ENCODE results near the gene ALK. TPM values are rescaled to one million over a fixed set of nuclear protein-coding genes. Genes with fewer than 3 reads are reported as not detected.

The ALK gene
- total RNA-seq, 1 donor from 2014 or later: not detected

DNA sequence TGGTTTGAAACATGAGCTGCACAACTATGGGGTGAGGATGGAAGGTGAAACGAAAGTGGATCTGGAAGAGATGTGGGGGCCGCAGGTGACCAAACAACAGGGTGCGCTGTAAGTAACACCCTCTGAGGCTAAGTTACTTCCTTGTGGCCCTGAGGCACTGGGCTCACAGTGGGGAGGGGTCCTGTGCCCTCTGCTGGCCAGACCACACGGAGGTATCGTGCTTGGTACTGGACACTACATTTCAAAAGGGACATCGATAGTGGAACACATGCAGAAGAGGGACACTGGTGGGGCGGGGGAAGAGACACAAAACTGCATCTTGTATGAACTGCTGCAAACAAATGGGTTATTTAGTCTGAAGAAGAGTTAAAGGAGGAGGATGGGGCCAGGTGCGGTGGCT lies 695.6 kb downstream of the ALK start:
- DNase-seq: no peak
- no peak for ATAC-seq
- intact Hi-C loops (cut with micrococcal nuclease): no loop called here

DNA sequence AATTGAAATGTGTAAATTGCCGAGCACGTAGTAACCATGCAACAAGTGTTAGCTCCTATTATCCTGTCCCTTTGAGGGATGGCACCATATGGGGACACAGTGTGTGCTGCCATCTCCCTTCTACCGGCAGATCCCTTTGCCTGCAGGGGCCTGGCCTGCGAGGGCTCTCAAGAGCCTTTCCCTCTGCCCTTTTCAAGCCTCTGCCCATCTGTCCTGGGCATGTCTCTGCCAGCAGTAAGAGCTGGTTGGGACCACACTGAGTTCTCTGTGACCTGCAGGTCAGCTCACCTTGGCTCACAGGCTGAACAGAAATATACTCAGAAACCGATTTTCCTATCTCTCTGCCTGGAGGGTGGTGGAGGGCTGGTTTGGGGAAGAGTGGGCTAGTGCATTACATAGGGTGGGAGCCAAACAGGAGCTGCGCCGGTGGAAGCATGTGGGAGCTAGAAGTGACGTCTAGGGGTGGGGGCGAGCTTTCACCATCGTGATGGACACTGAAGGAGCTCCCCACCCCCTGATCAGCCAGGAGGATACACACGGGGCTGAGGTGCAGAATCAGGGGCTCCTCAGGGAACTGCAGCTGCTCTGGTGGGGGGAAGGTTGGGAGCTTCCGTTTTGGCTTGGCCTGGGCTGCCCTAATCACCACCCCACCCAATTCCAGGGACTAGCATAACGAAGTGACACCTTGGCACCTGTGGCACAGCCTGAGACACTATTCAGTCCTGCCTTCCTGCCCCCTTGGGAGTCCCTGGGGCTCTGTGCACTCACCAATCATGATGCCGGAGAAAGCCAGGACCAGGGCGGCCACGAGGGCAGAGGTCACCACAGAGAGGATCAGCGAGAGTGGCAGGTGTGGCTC lies 696.5 kb downstream of the ALK start:
- ATAC-seq: no peak
- intact Hi-C loops (cut with micrococcal nuclease): no loop called here
- DNase-seq: no peak

DNA sequence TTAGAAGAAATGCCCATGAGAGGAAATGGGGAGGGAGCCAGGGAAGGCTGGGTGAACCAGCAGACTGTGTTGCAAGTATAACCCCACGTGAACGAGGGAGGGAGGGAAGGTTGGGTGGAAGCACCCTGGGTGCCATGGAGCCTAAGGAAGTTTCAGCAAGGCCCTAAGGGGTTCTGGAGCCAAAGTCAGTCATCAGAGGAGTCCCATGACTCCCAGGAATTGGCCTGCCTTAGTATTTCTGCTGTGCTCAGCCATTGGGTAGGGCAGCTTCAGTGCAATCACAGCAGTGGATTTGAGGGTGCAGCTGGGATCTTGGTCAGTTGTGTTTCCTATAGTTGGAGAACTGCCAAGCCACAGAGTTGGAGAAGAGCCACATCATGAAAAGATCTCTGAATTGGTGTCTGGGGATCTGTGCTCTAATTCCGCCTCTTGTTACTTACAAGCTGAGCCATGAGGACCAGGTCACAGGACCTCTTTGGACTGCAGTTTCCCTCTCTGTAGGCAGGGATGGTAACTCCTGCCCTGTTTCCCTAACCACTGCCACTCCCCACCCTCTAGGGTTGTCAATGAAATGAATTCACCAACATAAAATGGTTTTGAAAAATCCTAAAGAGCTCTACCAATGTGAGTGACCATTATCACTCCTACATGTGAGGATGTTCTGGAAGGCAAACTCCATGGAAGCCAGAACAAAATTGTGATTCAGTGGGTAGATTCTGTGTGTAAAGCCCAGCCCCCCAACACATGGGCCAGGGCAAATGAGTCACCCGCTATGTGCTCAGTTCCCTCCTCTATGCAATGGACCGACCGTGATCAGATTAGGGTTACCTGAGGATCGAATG lies 697.3 kb downstream of the ALK start:
- no peak for DNase-seq
- intact Hi-C loops (cut with micrococcal nuclease): no loop called here
- ATAC-seq: peak; percentile 79

DNA sequence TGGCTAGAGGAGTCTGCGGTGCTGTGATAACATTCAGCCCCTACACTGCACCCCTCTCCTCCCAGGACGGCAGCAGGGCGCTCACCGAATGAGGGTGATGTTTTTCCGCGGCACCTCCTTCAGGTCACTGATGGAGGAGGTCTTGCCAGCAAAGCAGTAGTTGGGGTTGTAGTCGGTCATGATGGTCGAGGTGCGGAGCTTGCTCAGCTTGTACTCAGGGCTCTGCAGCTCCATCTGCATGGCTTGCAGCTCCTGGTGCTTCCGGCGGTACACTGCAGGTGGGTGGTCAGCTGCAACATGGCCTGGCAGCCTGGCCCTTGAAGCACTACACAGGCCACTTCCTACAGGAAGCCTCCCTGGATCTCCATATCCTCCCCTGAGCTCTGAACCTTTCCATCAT lies 698.1 kb downstream of the ALK start:
- ATAC-seq: no peak
- DNase-seq: no peak
- intact Hi-C loops (cut with micrococcal nuclease): no loop called here

DNA sequence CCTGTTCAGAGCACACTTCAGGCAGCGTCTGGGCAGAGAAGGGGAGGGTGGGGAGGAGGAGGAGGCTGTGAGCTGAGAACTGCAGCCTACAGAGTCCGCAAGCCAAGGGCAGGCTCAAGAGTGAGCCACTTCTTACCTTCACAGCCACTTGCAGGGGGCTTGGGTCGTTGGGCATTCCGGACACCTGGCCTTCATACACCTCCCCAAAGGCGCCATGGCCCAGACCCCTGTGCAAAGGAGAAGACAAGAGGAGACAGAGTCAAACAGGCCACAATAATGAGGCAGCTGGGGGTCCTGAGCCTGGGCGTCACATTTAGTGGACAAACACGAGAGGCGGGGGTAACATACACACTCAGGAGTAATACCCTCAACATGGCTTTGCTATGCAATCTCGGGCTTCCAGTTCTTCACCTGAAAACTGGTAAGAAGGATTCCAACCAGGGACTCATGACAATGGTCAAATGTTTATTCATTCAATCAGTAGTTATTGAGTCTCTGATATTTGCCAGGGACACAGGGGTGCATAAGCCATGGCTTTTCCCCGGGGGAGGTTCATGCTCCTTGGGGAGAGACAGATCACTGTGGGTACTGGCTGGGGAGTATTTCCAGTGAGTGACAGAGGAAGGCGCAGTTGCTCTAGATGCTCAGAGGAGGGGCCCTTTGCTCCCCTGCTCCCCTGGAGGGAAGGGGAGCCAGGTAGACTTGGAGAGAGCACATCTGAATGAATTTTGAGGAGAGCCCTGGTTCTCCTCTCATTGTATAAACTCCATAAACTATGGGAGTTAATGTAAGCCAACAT lies 698.8 kb downstream of the ALK start:
- DNase-seq (no peak), ATAC-seq (no peak)
- intact Hi-C loops (cut with micrococcal nuclease): no loop called here

DNA sequence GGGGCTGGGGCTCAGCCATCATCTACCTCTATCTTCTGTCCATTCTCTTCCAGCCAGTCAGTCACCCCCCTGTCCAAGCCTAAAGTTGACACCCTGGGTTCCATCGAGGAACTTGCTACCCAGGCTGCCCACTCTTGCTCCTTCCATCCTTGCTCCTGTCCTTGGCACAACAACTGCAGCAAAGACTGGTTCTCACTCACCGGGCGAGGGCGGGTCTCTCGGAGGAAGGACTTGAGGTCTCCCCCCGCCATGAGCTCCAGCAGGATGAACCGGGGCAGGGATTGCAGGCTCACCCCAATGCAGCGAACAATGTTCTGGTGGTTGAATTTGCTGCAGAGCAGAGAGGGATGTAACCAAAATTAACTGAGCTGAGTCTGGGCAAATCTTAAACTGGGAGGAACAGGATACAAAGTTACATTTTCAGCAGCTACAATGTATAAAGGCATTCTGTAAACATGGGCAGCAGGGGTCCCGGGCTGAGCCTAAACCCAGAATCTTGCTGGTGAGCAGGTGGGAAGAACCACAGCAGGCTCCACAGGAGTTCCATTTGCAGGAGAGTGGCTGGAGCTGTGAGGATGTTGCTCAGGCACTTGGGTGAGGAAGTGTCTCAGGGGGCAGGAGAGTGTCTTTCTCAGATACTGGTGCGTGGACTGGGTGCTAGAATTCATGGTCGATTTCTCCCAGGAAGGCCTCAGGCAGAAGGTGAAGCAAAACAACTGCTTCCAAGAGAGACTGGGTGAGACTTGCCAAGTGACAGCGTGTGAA lies 700.7 kb downstream of the ALK start:
- intact Hi-C loops (cut with micrococcal nuclease): no loop called here
- ATAC-seq: no peak
- no peak for DNase-seq

DNA sequence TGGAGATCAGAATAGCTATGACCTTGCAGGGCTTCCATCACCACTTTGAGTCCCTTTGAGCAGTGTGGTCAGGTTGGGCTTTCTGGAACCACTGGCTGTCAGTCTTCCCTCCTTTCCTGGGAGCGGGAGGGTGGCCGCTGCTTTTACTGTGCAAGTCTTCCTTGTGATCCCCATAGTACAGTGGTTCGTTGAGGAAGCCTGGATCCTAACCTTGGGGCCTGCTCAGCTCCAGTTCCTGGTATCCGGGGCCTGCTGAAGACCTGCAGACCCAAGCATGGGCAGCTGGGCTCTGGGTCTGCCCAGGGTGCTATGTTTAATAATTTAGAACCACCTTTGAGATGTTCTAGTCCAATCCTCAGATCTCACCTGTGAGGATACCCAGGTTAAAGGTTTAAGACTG lies 702.0 kb downstream of the ALK start:
- no peak for ATAC-seq
- intact Hi-C loops (cut with micrococcal nuclease): no loop called here
- no peak for DNase-seq

DNA sequence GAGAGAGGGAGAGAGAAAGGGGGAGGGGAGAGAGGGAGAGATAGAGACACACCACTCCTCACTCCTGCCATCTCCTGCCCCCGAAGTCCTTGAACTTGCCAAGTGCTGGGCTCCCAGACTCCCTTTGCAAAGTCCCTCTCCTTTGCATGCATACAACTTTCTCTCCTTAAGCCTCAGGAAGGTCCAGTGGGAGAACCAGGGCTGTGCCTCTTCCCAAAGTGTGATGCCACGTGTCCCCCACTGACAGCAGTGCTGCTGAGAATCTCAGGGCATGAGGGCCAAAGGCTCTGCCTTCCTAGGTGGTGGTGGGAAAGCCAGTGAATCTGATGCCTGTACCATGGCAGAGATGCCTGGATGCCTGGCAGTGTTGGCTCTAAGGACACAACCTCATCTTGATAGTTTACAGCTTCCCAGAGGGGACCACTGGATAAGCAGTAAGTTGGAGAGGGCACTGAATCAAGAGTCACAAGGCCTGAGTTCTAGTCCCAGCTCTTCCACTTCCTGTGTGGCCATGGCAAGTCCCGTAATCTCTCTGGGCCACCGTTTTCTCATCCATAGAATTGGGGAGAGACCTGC lies 702.7 kb downstream of the ALK start:
- ATAC-seq (no peak), DNase-seq (no peak)

DNA sequence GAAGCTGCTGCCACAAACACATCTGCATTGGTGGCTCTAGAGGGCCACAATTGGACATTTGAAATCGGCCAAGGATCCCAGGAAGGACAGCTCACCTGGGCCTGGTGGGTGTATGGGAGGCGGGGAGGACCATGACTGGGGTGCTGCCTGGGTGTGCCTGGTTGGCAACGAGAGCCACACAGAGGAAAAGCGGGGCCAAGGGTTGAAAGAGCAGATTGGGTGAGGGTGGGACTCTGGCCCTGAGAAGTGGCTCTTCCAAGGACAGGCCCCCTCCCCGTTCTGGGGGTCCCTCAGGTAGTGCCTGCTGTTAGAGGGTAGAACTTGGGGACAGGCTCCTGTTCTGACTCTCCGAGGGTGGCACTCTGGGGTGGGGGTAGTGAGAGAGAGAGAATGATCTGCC lies 703.3 kb downstream of the ALK start:
- no peak for DNase-seq
- no peak for ATAC-seq
- intact Hi-C loops (cut with micrococcal nuclease): no loop called here

More for the DNA sequence above, 702.7 kb downstream of the ALK start:
- intact Hi-C loops (cut with micrococcal nuclease): no loop called here

DNA sequence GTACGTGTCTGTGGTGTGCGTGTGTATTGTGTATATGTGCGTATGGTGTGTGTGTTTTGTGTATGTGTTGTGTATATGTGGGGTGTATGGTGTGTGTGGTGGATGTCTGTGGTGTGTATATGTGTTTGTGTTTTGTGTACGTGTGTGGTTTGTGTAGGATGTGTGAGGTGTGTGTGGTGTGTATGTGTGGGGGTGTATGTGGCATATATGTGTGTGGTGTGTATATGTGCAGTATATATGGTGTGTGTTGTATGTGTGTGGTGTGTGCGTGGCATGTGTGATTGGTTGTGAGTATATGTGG lies 704.8 kb downstream of the ALK start:
- ATAC-seq (no peak), DNase-seq (no peak)

DNA sequence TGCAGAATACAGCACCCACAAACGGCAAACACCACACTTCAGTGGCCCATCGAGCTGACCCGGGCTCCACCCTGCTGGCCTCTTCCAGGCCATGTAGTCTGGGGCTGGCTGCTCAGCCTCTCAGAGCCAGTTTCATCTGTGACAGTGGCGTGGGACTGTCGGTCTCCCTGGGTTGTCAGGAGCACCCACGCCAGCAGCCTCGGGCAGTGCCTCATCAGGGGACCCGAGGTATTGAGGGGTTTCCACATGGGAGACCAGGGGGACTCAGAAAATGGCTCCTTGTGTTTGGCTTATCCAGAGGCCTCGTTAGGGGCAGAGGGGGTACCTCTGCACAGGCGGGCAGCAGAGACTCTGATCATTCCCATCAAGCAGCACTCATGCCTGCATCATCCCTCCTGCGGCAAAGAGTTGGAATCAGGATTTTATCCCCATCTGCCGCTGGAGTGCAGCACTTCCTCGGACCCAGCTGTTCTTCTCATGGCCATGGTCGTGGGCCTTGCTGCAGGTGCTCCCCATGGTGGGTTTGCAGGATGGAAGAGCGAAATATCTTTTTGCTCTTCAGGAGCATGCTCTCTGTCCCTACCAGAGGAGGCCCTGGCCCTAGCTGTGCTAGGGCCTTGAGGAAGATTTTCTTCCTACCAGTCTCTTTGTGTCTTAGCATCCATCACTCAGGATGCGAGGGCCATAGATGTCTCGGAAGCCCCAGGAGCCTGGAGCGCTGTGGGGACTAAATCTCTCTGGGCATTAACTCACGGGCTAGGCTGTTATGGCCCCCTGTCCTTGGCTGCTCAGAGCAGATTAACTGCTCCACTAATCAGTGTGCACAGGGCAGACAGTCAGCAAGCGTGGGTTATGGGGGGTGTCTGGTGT lies 705.4 kb downstream of the ALK start:
- intact Hi-C loops (cut with micrococcal nuclease): no loop called here
- DNase-seq: no peak
- ATAC-seq: no peak

More for the DNA sequence above, 704.8 kb downstream of the ALK start:
- intact Hi-C loops (cut with micrococcal nuclease): no loop called here

DNA sequence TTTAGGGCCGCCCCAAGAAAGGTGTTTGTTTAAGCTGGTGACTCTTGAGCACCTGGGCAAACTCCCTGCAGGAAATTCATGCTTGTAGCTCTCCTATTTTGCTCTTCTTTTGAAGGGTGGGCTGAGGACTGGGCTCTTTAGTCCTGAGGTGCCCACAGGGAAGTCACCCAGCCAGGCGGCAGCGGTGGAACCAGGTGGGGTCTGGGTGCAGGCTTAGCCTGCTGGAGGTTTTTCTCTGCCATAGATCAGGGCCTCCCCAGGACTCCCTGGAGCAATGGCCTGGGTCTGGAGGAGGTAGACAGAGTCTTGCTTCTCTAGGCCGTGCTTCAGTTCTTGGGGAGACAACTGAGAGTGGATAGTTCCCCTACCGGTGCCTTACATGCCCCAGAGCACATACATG lies 706.3 kb downstream of the ALK start:
- intact Hi-C loops (cut with micrococcal nuclease): no loop called here
- ATAC-seq (no peak), DNase-seq (no peak)

DNA sequence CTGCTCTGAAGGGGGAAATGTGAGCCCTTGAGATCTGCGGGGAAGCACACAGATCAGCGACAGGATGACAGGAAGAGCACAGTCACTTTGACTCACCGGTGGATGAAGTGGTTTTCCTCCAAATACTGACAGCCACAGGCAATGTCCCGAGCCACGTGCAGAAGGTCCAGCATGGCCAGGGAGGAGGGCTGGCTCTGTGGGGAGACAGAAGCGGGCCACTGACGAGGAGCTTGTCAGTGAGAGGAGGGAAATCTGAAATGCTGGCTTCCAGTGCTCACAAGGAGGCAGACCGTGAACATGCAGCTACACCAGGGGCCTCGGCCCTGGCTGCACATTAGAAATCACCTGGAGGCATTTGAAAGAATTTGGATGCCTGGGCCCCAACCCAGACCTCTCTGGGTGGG lies 707.5 kb downstream of the ALK start:
- DNase-seq (no peak), ATAC-seq (no peak)
- intact Hi-C loops (cut with micrococcal nuclease): no loop called here

DNA sequence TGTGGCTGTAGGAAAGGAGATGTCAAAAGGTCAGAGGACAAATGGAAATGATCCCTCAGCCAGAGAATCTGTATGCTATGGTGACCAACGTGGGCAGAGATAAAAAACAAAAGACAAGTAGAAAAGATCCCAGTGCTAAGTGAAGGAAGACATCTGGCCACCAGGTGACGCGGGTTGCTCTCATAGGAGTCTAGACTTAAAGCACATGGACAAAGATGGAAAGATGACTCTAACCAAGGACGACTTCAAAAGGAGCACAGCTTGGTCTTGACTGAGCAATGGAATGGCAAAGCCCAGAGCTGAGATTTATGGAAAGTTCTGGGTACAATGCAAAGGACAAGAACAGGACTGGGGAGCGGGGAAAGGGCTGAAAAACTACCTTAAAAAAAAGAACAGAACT lies 709.4 kb downstream of the ALK start:
- no peak for ATAC-seq
- no peak for DNase-seq
- intact Hi-C loops (cut with micrococcal nuclease): no loop called here

DNA sequence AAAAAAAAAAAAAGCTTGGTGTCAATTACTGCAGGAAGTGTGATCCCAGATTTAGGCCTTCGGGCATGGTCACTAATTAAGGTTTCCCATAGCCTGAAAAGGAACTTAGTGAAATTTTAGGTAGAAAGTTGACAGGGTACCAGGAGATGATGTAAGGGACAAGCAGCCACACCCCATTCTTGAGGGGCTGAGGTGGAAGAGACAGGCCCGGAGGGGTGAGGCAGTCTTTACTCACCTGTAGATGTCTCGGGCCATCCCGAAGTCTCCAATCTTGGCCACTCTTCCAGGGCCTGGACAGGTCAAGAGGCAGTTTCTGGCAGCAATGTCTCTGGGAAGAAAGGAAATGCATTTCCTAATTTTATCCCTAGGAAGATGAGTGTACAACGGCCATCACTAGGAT lies 711.8 kb downstream of the ALK start:
- intact Hi-C loops (cut with micrococcal nuclease): no loop called here
- ATAC-seq (no peak), DNase-seq (no peak)

DNA sequence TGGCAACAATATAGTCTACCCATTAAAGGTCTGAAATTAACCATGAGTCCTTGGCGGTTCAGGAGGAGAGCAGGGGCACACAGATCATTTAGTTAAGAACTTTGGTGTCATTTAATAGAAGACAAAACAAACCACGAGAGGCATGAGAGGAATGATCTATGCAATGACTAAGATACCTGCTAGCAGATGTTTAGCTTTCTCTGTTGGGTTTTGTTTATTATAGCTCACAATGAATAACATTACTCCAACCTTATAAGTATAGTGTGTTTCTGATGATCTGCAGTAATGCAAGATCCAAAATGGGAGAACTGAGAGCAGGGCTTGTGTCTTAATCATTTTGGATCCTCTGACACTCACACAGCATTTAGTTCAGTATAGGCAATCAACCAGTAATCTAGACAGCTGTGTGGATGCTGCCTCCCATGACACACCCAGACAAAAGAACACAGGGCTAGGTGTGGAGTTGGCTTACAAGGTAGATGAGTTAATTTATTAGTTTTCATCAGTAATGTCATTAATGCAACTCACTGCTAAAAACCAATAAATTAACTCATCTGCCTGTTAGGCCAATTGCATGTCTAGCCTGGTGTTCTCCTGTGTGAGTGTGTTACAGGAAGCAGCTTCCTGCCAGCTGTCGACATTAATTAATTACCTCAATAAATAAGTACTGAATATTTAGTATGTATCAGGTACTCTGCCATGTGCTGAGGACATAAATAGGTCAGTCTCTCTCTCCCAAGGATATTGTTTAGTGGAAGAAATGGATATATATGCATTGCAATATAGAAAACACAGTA lies 713.8 kb downstream of the ALK start:
- intact Hi-C loops (cut with micrococcal nuclease): no loop called here
- DNase-seq (no peak), ATAC-seq (no peak)

DNA sequence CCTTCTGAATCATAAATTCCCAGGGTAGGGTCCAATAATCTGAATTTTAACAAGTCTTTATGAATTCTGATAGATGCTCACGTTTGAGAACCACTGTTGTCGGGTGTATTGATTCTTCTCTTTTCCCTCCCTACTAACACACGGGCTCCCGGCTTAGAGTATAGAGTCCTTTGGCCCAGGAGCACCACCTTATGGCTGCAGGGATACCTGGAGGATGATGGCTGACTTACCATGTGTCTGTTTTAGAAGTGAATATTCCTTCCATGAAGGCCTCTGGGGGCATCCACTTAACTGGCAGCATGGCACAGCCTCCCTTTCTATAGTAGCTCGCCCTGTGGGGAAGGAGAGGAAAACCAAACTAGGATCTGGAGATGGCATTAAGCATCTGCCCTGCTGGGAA lies 714.4 kb downstream of the ALK start:
- intact Hi-C loops (cut with micrococcal nuclease): no loop called here
- DNase-seq: no peak

More for the DNA sequence above, 714.4 kb downstream of the ALK start:
- ATAC-seq: no peak

All from left ventricle myocardium superior (tissue), 1 donor.